Gastrocnemius medialis (tissue), 4 donors: ENCODE data around the gene NEUROD1.

Experiments
- CTCF ChIP-seq, 5 experiments: fragments of 450-650 bp in 3 of 5; fragments of 200-600 bp in 2 of 5; sonication (generic) in 2 of 5; IDR thresholded peaks in 4 of 5; conservative IDR thresholded peaks in 1 of 5; 1 replicate in 4 of 5; 2 replicates in 1 of 5; pipeline ENCODE4 v1.5.1; 2016 to 2019; ENCODE audit warnings: antibody characterized with exemption in 5 of 5, mild to moderate bottlenecking in 3 of 5, moderate library complexity in 3 of 5
- POLR2A ChIP-seq, 2 donors: fragments of 450-650 bp; IDR thresholded peaks; one replicate each; pipeline ENCODE4 v1.6.1; 2017; ENCODE audit warnings: antibody characterized with exemption in 2 of 2, mild to moderate bottlenecking in 2 of 2, moderate library complexity in 2 of 2

- TF ChIP-seq POLR2A (IDR thresholded peaks at IDR 0.05) (no peak), CTCF (IDR thresholded peaks at IDR 0.05 in 4 of 5, conservative IDR thresholded peaks at IDR 0.05 in 1 of 5) (no peak)
Measured at GRCh38 chr2:181655519-181655918, 24.8 kb downstream of the NEUROD1 start.
